Breast epithelium (tissue), 3 donors: ENCODE results near the gene STYK1.

Experiments used
- CTCF ChIP-seq, 3 donors: fragments of 450-650 bp; IDR thresholded peaks; one replicate each; pipeline ENCODE4 v1.5.1; 2016 to 2017; ENCODE audit warnings: antibody characterized with exemption in 3 of 3, mild to moderate bottlenecking in 3 of 3, moderate library complexity in 3 of 3
- POLR2A ChIP-seq: fragments of 450-650 bp; IDR thresholded peaks from one replicate; pipeline ENCODE4 v1.6.1; 2016; ENCODE audit warnings: antibody characterized with exemption, mild to moderate bottlenecking, moderate library complexity
- POLR2AphosphoS5 ChIP-seq, 3 donors: sonication (generic); formaldehyde crosslinking; IDR thresholded peaks; one replicate each; pipeline ENCODE4 v1.6.1; 2017; ENCODE audit warnings: antibody characterized with exemption in 3 of 3

- no peak for TF ChIP-seq POLR2A
- TF ChIP-seq CTCF (IDR thresholded peaks at IDR 0.05), result no peak
- no peak for TF ChIP-seq POLR2AphosphoS5 (IDR thresholded peaks at IDR 0.05)
Observed at GRCh38 chr12:10690906-10691305, 17.1 kb upstream of the STYK1 start.
